H9 (cell line): Measurements from ENCODE around the gene TMEM163. TPM values are rescaled to one million over a fixed set of nuclear protein-coding genes. Genes with fewer than 3 reads are reported as not detected.

Source experiments
- DNase-seq: peaks from one replicate; pipeline ENCODE4 v3.0.0-alpha.2; 2017
- H2AFZ ChIP-seq: one replicate; pipeline ENCODE4 v1.6.1; 2013; ENCODE audit warnings: mild to moderate bottlenecking, low read length, control low read depth, moderate library complexity
- H2AK5ac ChIP-seq: 2 replicates; pipeline ENCODE4 v1.6.1; 2013; ENCODE audit warnings: low read length, control low read depth, mixed read lengths; ENCODE audit not compliant: insufficient read length
- H2BK120ac ChIP-seq: one replicate; pipeline ENCODE4 v1.6.1; 2013; ENCODE audit warnings: low read depth, mild to moderate bottlenecking, low read length, control low read depth, inconsistent platforms; ENCODE audit not compliant: poor library complexity, severe bottlenecking
- H2BK12ac ChIP-seq: 2 replicates; pipeline ENCODE4 v1.6.1; 2013; ENCODE audit warnings: low read length, control low read depth, mixed read lengths, low read depth; ENCODE audit not compliant: insufficient read length
- H2BK15ac ChIP-seq: 2 replicates; pipeline ENCODE4 v1.6.1; 2013; ENCODE audit warnings: low read depth, low read length, control low read depth
- H2BK20ac ChIP-seq: one replicate; pipeline ENCODE4 v1.6.1; 2013; ENCODE audit warnings: low read depth, mild to moderate bottlenecking, low read length, control low read depth, inconsistent platforms; ENCODE audit not compliant: poor library complexity, severe bottlenecking
- H2BK5ac ChIP-seq: 2 replicates; pipeline ENCODE4 v1.6.1; 2013; ENCODE audit warnings: low read length, control low read depth, mixed read lengths; ENCODE audit not compliant: insufficient read length
- H3K14ac ChIP-seq: 2 replicates; pipeline ENCODE4 v1.6.1; 2013; ENCODE audit warnings: low read length, control low read depth; ENCODE audit not compliant: insufficient read depth
- H3K18ac ChIP-seq: 2 replicates; pipeline ENCODE4 v1.6.1; 2013; ENCODE audit warnings: low read depth, mild to moderate bottlenecking, mixed read lengths, low read length, control low read depth; ENCODE audit not compliant: insufficient read length
- H3K23ac ChIP-seq: 2 replicates; pipeline ENCODE4 v1.6.1; 2013; ENCODE audit warnings: low read length, control low read depth, mixed read lengths, low read depth; ENCODE audit not compliant: insufficient read length
- H3K23me2 ChIP-seq: 2 replicates; pipeline ENCODE4 v1.6.1; 2013; ENCODE audit warnings: low read depth, mild to moderate bottlenecking, mixed read lengths, low read length, control low read depth; ENCODE audit not compliant: insufficient read length, poor library complexity, severe bottlenecking
- H3K27ac ChIP-seq: 2 replicates; pipeline ENCODE4 v1.5.1; 2013; ENCODE audit warnings: low read length, control low read depth, mixed read lengths, low read depth; ENCODE audit not compliant: insufficient read length
- H3K27me3 ChIP-seq: 2 replicates; pipeline ENCODE4 v1.6.1; 2013; ENCODE audit warnings: low read length, control low read depth, inconsistent platforms; ENCODE audit not compliant: insufficient read depth
- H3K4ac ChIP-seq: 2 replicates; pipeline ENCODE4 v1.6.1; 2013; ENCODE audit warnings: low read depth, mild to moderate bottlenecking, control low read depth, inconsistent platforms, low read length, moderate library complexity
- H3K4me1 ChIP-seq: 2 replicates; pipeline ENCODE4 v1.6.1; 2013; ENCODE audit warnings: low read length, control low read depth, inconsistent platforms; ENCODE audit not compliant: insufficient read depth
- H3K4me2 ChIP-seq: 2 replicates; pipeline ENCODE4 v1.6.1; 2013; ENCODE audit warnings: low read length, control low read depth, mixed read lengths; ENCODE audit not compliant: insufficient read length, insufficient read depth
- H3K56ac ChIP-seq: 2 replicates; pipeline ENCODE4 v1.6.1; 2013; ENCODE audit warnings: low read depth, mild to moderate bottlenecking, mixed read lengths, low read length, control low read depth; ENCODE audit not compliant: insufficient read length
- H3K79me1 ChIP-seq: 2 replicates; pipeline ENCODE4 v1.6.1; 2013; ENCODE audit warnings: low read depth, mild to moderate bottlenecking, moderate library complexity, low read length, control low read depth, inconsistent platforms; ENCODE audit not compliant: insufficient read depth, poor library complexity, severe bottlenecking
- H3K79me2 ChIP-seq: 2 replicates; pipeline ENCODE4 v1.6.1; 2013; ENCODE audit warnings: low read length, control low read depth, inconsistent platforms; ENCODE audit not compliant: insufficient read depth
- H3K9ac ChIP-seq: 2 replicates; pipeline ENCODE4 v1.6.1; 2013; ENCODE audit warnings: low read length, control low read depth, mixed read lengths; ENCODE audit not compliant: insufficient read length; ENCODE audit errors: extremely low read depth
- H3K9me3 ChIP-seq: one replicate; pipeline ENCODE4 v1.6.1; 2013; ENCODE audit warnings: low read depth, low read length, inconsistent platforms; ENCODE audit not compliant: control insufficient read depth
- H3T11ph ChIP-seq: one replicate; pipeline ENCODE4 v1.6.1; 2013; ENCODE audit warnings: mild to moderate bottlenecking, low read length, control low read depth, inconsistent platforms
- H4K20me1 ChIP-seq: one replicate; pipeline ENCODE4 v1.6.1; 2013; ENCODE audit not compliant: control insufficient read depth, insufficient read length, insufficient read depth
- H4K5ac ChIP-seq: 2 replicates; pipeline ENCODE4 v1.6.1; 2013; ENCODE audit warnings: low read depth, mild to moderate bottlenecking, mixed read lengths, low read length, control low read depth; ENCODE audit not compliant: insufficient read length
- H4K8ac ChIP-seq: replicated peaks from 2 replicates; pipeline ENCODE4 v1.6.1; 2013; ENCODE audit warnings: low read length, control low read depth, mixed read lengths, low read depth; ENCODE audit not compliant: insufficient read length
- H4K91ac ChIP-seq: 2 replicates; pipeline ENCODE4 v1.6.1; 2013; ENCODE audit warnings: low read depth, mild to moderate bottlenecking, moderate library complexity, mixed read lengths, low read length, control low read depth; ENCODE audit not compliant: insufficient read length
- H3K27ac Mint-ChIP-seq, 3 experiments: 2 replicates in 2 of 3; 3 replicates in 1 of 3; pipeline ENCODE4 v1.8.0; 2020 to 2021; ENCODE audit warnings: mixed read lengths in 3 of 3, mild to moderate bottlenecking in 1 of 3, moderate library complexity in 1 of 3
- H3K27me3 Mint-ChIP-seq: 2 replicates; pipeline ENCODE4 v1.8.0; 2021; ENCODE audit warnings: low read depth, mild to moderate bottlenecking, moderate library complexity, mixed read lengths
- H3K36me3 Mint-ChIP-seq, 3 experiments: 2 replicates in 2 of 3; 3 replicates in 1 of 3; pipeline ENCODE4 v1.8.0; 2020 to 2021; ENCODE audit warnings: low read depth in 3 of 3, mixed read lengths in 3 of 3; ENCODE audit not compliant: insufficient read depth in 1 of 3
- H3K4me1 Mint-ChIP-seq, 2 experiments: 2 replicates each; pipeline ENCODE4 v1.8.0; 2020; ENCODE audit warnings: mixed read lengths in 2 of 2
- H3K4me3 Mint-ChIP-seq, 2 experiments: 2 replicates in 1 of 2; 3 replicates in 1 of 2; pipeline ENCODE4 v1.8.0; 2020 to 2021; ENCODE audit warnings: mild to moderate bottlenecking in 2 of 2, mixed read lengths in 2 of 2, moderate library complexity in 1 of 2
- H3K9me3 Mint-ChIP-seq, 2 experiments: 2 replicates in 1 of 2; 3 replicates in 1 of 2; pipeline ENCODE4 v1.8.0; 2020; ENCODE audit warnings: mild to moderate bottlenecking in 2 of 2, mixed read lengths in 2 of 2, moderate library complexity in 1 of 2
- CTCF ChIP-seq: fragments of 200-600 bp; sonication (generic); conservative IDR thresholded peaks from 3 replicates; pipeline ENCODE4 v1.8.0; 2021; ENCODE audit warnings: antibody characterized with exemption, mild to moderate bottlenecking
- WGBS: extraction: QIAGEN DNeasy Blood & Tissue Kit; methylation state at CpG from one replicate; pipeline ENCODE4 v1.1.7; 2013; ENCODE audit warnings: missing lambda C conversion rate, low lambda C conversion rate, mixed read lengths; ENCODE audit not compliant: insufficient read length; ENCODE audit errors: extremely low coverage; 5-methylcytosine and 5-hydroxymethylcytosine counted together
- total RNA-seq: library from RNA; stranded (reverse); gene quantifications from 2 replicates; pipeline ENCODE4 v1.2.1, GENCODE V29; 2021

TMEM163 gene
- total RNA-seq, 1 experiment from 2014 or later = 0.39 TPM

- H3K4me3 Mint-ChIP-seq = no peak overlapping the region
- peak; percentile 85 for TF ChIP-seq CTCF
- no peak overlapping the region for H3T11ph ChIP-seq
- H2BK20ac ChIP-seq = no peak overlapping the region
- H3K27ac Mint-ChIP-seq = no peak overlapping the region; a peak in 1 of 7 replicates
- H3K23me2 ChIP-seq = no peaks in the 10 kb centered on the region
- H4K91ac ChIP-seq = no peak overlapping the region
- no peaks in the 10 kb centered on the region for H3K9me3 ChIP-seq
- H3K36me3 Mint-ChIP-seq = no peaks in the 10 kb centered on the region
- no peak overlapping the region for H2BK120ac ChIP-seq
- no peak overlapping the region for H2BK15ac ChIP-seq
- no peak overlapping the region; the same call in 1 of the 2 replicates for H3K14ac ChIP-seq
- no peak overlapping the region for H2BK5ac ChIP-seq
- H3K18ac ChIP-seq = no peak overlapping the region
- no peaks in the 10 kb centered on the region for H3K27me3 ChIP-seq
- no peak overlapping the region for H2AK5ac ChIP-seq
- H3K56ac ChIP-seq = no peak overlapping the region
- H3K23ac ChIP-seq = no peak overlapping the region
- WGBS = no CpG with 5 or more reads among the region's 8 CpGs
- no peaks in the 10 kb centered on the region for H4K20me1 ChIP-seq
- no peak overlapping the region for H2AFZ ChIP-seq
- no peak overlapping the region for H3K27ac ChIP-seq
- no peak overlapping the region for H4K5ac ChIP-seq
- H4K8ac ChIP-seq = no peak overlapping the region
- no peaks in the 10 kb centered on the region for H3K79me2 ChIP-seq
- no peaks in the 10 kb centered on the region for H3K4me1 ChIP-seq
- H3K4ac ChIP-seq = no peak overlapping the region
- no peak overlapping the region for H3K9ac ChIP-seq
- H2BK12ac ChIP-seq = no peak overlapping the region
- no peaks in the 10 kb centered on the region for H3K9me3 Mint-ChIP-seq
- no peak overlapping the region for H3K4me2 ChIP-seq
- DNase-seq = peak; percentile 91
- peaks cover 4% of the 10 kb centered on the region for H3K27me3 Mint-ChIP-seq
- H3K4me1 Mint-ChIP-seq = peaks cover 2 to 6% of the 10 kb centered on the region in 2 experiments; a peak in 3 of 4 replicates
- no peaks in the 10 kb centered on the region for H3K79me1 ChIP-seq
Measured at GRCh38 chr2:134460583-134460998, 258.2 kb downstream of the TMEM163 start.
